NT2/D1 (cell line): ENCODE results near the gene NTN1.

Source experiments
- SUZ12 ChIP-seq: IDR thresholded peaks from 2 replicates; pipeline ENCODE4 v1.6.1; 2011; ENCODE audit not compliant: insufficient read length, insufficient read depth; ENCODE audit errors: extremely low read depth
- YY1 ChIP-seq: IDR thresholded peaks from 2 replicates; pipeline ENCODE4 v1.6.1; 2011; ENCODE audit not compliant: insufficient read length, insufficient read depth
- ZNF274 ChIP-seq: IDR thresholded peaks from 2 replicates; pipeline ENCODE4 v1.6.1; 2011; ENCODE audit warnings: mild to moderate bottlenecking, low read depth, low read length

- TF ChIP-seq ZNF274: no peak
- TF ChIP-seq YY1: no peak
- no peak for TF ChIP-seq SUZ12
These were observed 213.2 kb downstream of the NTN1 start for GRCh38 chr17:9234389-9234945.
